Neuronal stem cell (in vitro differentiated cells): ENCODE data around the gene OR52E5.

Source experiments
- DNase-seq: peaks from one replicate; pipeline ENCODE4 v3.0.0-alpha.2; 2013; ENCODE audit warnings: low spot score
- H2AFZ ChIP-seq: one replicate; pipeline ENCODE4 v1.6.1; 2013; ENCODE audit warnings: mild to moderate bottlenecking, low read length, inconsistent platforms
- H2AK5ac ChIP-seq: 2 replicates; pipeline ENCODE4 v1.6.1; 2013; ENCODE audit warnings: low read depth, mild to moderate bottlenecking, inconsistent platforms, low read length, moderate library complexity, mixed read lengths
- H2BK120ac ChIP-seq: 2 replicates; pipeline ENCODE4 v1.6.1; 2013; ENCODE audit warnings: low read depth, mild to moderate bottlenecking, inconsistent platforms, low read length, moderate library complexity, mixed read lengths
- H2BK12ac ChIP-seq: one replicate; pipeline ENCODE4 v1.6.1; 2013; ENCODE audit warnings: low read length, inconsistent platforms
- H2BK15ac ChIP-seq: 2 replicates; pipeline ENCODE4 v1.6.1; 2013; ENCODE audit warnings: mild to moderate bottlenecking, low read length, inconsistent platforms, mixed read lengths
- H2BK5ac ChIP-seq: one replicate; pipeline ENCODE4 v1.6.1; 2013; ENCODE audit warnings: inconsistent platforms, mild to moderate bottlenecking, low read length, moderate library complexity
- H3K14ac ChIP-seq: one replicate; pipeline ENCODE4 v1.6.1; 2013; ENCODE audit warnings: low read length, inconsistent platforms
- H3K18ac ChIP-seq: 2 replicates; pipeline ENCODE4 v1.6.1; 2013; ENCODE audit warnings: low read length, inconsistent platforms
- H3K23ac ChIP-seq: 2 replicates; pipeline ENCODE4 v1.6.1; 2013; ENCODE audit warnings: low read depth, mild to moderate bottlenecking, mixed read lengths, low read length, inconsistent platforms; ENCODE audit not compliant: poor library complexity
- H3K27ac ChIP-seq: replicated peaks from 3 replicates; pipeline ENCODE4 v1.5.1; 2013; ENCODE audit warnings: low read length, inconsistent platforms
- H3K27me3 ChIP-seq, 3 experiments: 2 replicates each; pipeline ENCODE4 v1.6.1; 2013; ENCODE audit warnings: low read length in 3 of 3, mild to moderate bottlenecking in 2 of 3, inconsistent platforms in 1 of 3, low read depth in 1 of 3, mixed read lengths in 1 of 3, moderate library complexity in 1 of 3; ENCODE audit not compliant: control insufficient read depth in 3 of 3, insufficient read depth in 3 of 3
- H3K36me3 ChIP-seq, 2 donors: replicated peaks in 1 of 2; 2 replicates each; pipeline ENCODE4 v1.6.1; 2013; ENCODE audit warnings: low read length in 2 of 2; ENCODE audit not compliant: control insufficient read depth in 2 of 2, insufficient read depth in 2 of 2
- H3K4ac ChIP-seq: 2 replicates; pipeline ENCODE4 v1.6.1; 2013; ENCODE audit warnings: inconsistent platforms, mild to moderate bottlenecking, low read length, moderate library complexity
- H3K4me1 ChIP-seq, 2 donors: 1 replicate in 1 of 2; 2 replicates in 1 of 2; pipeline ENCODE4 v1.6.1; 2013; ENCODE audit warnings: low read length in 2 of 2, low read depth in 1 of 2; ENCODE audit not compliant: control insufficient read depth in 2 of 2, insufficient read depth in 1 of 2
- H3K4me2 ChIP-seq: one replicate; pipeline ENCODE4 v1.6.1; 2013; ENCODE audit warnings: mild to moderate bottlenecking, low read length, inconsistent platforms; ENCODE audit not compliant: insufficient read depth, poor library complexity, severe bottlenecking
- H3K4me3 ChIP-seq, 2 donors: 2 replicates each; pipeline ENCODE4 v1.5.1; 2013; ENCODE audit warnings: low read length in 2 of 2, mild to moderate bottlenecking in 2 of 2, inconsistent platforms in 1 of 2, moderate library complexity in 1 of 2
- H3K79me1 ChIP-seq: one replicate; pipeline ENCODE4 v1.6.1; 2013; ENCODE audit warnings: low read depth, mild to moderate bottlenecking, inconsistent platforms, low read length, moderate library complexity
- H3K9ac ChIP-seq: one replicate; pipeline ENCODE4 v1.6.1; 2013; ENCODE audit warnings: mild to moderate bottlenecking, low read depth, low read length, inconsistent platforms; ENCODE audit not compliant: poor library complexity
- H3K9me3 ChIP-seq, 2 donors: replicated peaks in 1 of 2; 2 replicates each; pipeline versions ENCODE3 to v1.6.1; 2013; ENCODE audit warnings: low read length in 2 of 2, mild to moderate bottlenecking in 2 of 2, inconsistent platforms in 1 of 2, low read depth in 1 of 2, mixed read lengths in 1 of 2, moderate library complexity in 1 of 2; ENCODE audit not compliant: control insufficient read depth in 2 of 2, insufficient read depth in 1 of 2
- H4K8ac ChIP-seq: one replicate; pipeline ENCODE4 v1.6.1; 2013; ENCODE audit warnings: low read depth, mild to moderate bottlenecking, inconsistent platforms, low read length, moderate library complexity
- H4K91ac ChIP-seq: one replicate; pipeline ENCODE4 v1.6.1; 2013; ENCODE audit warnings: low read length, low read depth, mild to moderate bottlenecking, inconsistent platforms; ENCODE audit not compliant: poor library complexity
- WGBS, 2 donors: extraction: QIAGEN DNeasy Blood & Tissue Kit; methylation state at CpG; one replicate each; pipeline ENCODE4 v1.1.7; 2013; ENCODE audit warnings: missing lambda C conversion rate in 2 of 2, mixed read lengths in 1 of 2; ENCODE audit not compliant: insufficient read length in 2 of 2, insufficient replicate concordance in 1 of 2; ENCODE audit errors: extremely low coverage in 2 of 2; 5-methylcytosine and 5-hydroxymethylcytosine counted together

Gene OR52E5

DNA sequence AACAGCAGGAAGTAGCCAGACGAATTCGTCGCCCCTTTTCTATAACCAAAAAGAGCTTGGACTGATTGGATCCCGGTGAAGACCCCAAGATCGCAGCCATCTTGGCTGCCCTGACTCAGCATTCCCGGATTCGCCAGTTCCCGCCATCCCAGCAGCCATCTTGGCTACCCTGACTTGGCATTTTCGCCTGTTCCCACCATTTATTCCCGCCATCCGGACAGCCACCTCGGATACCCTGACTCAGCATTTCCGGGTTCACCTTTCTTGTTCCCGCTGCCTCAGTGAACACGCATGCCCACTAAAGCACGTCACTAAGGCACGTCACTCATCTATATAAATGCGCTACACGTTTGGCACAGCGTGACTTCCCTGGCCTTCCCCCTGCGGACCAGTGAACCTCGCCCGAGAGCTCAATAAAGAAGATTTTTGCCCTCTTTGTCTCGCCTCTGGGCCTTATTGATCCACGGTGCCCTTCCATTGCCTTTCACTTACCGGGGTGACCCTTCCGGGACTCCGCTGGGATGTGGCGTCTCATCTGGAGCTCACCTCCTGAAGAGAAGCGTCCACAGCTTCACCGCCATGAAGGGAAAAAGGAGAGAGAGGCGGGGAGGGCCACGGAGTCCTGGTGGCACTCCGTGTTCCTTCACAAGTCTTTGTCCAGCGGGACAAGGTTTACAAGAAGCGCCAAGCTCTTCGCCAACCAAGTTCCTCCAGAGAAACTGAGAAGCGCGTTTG lies 45.0 kb downstream of the OR52E5 start:
- no peak overlapping the region for H4K91ac ChIP-seq
- H2BK15ac ChIP-seq = no peak overlapping the region
- H3K4ac ChIP-seq = no peak overlapping the region
- H3K9me3 ChIP-seq = no peaks in the 10 kb centered on the region
- no peak overlapping the region for H3K4me2 ChIP-seq
- no peak overlapping the region for H4K8ac ChIP-seq
- no peaks in the 10 kb centered on the region for H3K79me1 ChIP-seq
- no peak for DNase-seq
- H3K9ac ChIP-seq = no peak overlapping the region
- no peaks in the 10 kb centered on the region for H3K27me3 ChIP-seq
- no peak overlapping the region for H3K14ac ChIP-seq
- whole genome bisulfite sequencing, 2 donors = no CpG with 5 or more reads among the region's 39 CpGs
- H3K18ac ChIP-seq = no peak overlapping the region
- no peak overlapping the region for H2BK5ac ChIP-seq
- H2BK120ac ChIP-seq = no peak overlapping the region
- no peak overlapping the region for H3K23ac ChIP-seq
- no peak overlapping the region for H3K4me3 ChIP-seq
- no peak overlapping the region for H2BK12ac ChIP-seq
- no peaks in the 10 kb centered on the region for H3K4me1 ChIP-seq
- H2AFZ ChIP-seq = no peak overlapping the region
- H3K27ac ChIP-seq = no peak overlapping the region
- no peaks in the 10 kb centered on the region for H3K36me3 ChIP-seq
- no peak overlapping the region for H2AK5ac ChIP-seq

DNA sequence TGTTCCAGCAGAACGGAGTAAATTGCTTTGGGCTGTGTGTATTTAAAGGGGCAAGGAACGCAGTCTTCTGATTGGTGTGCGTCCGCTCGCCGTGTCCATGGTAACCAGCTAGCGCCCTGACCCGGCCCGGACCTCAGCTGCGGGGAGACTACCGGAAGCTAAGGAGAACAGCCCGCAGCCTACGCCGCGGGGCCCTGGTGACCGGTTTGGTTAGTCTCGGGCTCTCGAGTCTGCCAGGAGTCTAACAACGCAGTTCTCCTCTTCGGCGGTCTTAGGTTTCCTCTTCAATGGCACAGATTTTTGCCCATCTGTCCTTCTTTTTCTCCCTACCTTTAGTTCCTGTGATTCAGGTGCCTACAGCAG lies 45.6 kb downstream of the OR52E5 start:
- Histone ChIP-seq H4K8ac (no peak overlapping the region), H2BK5ac (no peak overlapping the region), H3K79me1 (no peaks in the 10 kb centered on the region), H3K36me3 (no peaks in the 10 kb centered on the region), H2BK15ac (no peak overlapping the region), H2AFZ (no peak overlapping the region), H2BK120ac (no peak overlapping the region), H3K18ac (no peak overlapping the region), H3K9ac (no peak overlapping the region), H4K91ac (no peak overlapping the region), H3K14ac (no peak overlapping the region), H2AK5ac (no peak overlapping the region), H3K4me3 (no peak overlapping the region), H3K23ac (no peak overlapping the region), H3K4me2 (no peak overlapping the region), H2BK12ac (no peak overlapping the region), H3K27me3 (no peaks in the 10 kb centered on the region), H3K4me1 (no peaks in the 10 kb centered on the region), H3K9me3 (no peaks in the 10 kb centered on the region), H3K27ac (no peak overlapping the region), H3K4ac (no peak overlapping the region)
- no CpG with 5 or more reads among the region's 21 CpGs for WGBS, 2 donors
- no peak for DNase-seq

DNA sequence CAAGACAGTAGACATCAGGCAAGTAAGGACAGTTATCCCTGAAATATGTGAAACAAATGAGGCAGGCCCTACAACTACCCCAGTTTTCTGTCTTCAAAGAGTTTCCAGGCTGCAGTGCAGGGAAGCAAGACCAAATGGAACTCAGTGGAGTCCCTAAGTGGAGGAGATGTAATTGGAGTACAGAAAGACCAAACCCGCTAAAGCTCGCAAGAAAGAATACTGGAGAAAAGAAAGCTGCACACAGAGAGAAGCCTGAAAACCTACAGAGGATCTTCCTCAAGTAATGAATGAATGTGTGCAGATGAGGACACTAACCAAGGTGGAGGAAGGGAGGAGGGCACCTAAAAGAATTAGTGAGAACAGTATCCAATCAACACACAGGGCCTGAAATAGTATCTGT lies 47.7 kb downstream of the OR52E5 start:
- Histone ChIP-seq H3K9me3 (no peaks in the 10 kb centered on the region), H4K91ac (no peak overlapping the region), H3K4ac (no peak overlapping the region), H2BK15ac (no peak overlapping the region), H3K27me3 (no peaks in the 10 kb centered on the region), H3K4me1 (peaks cover 0 to 2% of the 10 kb centered on the region in 2 donors), H2AFZ (no peak overlapping the region), H2AK5ac (no peak overlapping the region), H3K79me1 (no peaks in the 10 kb centered on the region), H3K4me2 (no peak overlapping the region), H3K9ac (no peak overlapping the region), H2BK120ac (no peak overlapping the region), H3K4me3 (no peak overlapping the region), H3K36me3 (no peaks in the 10 kb centered on the region), H3K27ac (no peak overlapping the region), H2BK5ac (no peak overlapping the region), H3K14ac (no peak overlapping the region), H4K8ac (no peak overlapping the region), H2BK12ac (no peak overlapping the region), H3K18ac (no peak overlapping the region), H3K23ac (no peak overlapping the region)
- DNase-seq = no peak
- WGBS, 2 donors = no CpG with 5 or more reads among the region's 2 CpGs

DNA sequence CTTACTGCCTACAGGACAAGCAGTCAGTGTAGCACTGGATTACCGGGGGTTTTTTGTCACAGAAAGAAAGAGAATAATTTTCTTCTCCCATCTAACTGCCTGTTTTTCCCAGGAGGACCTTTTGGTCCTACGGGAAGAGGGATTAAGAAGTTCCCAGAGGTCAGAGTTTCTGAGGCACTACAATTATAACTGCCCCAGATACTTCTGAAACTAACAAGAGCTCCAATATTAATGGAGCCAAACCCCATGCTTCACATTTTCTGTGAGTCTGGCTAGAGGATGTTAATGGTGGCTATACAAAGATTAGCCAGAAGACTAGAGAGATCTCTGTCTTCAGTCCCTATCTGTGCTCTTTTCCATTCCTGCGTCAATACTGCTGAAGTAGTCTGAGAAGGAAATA lies 48.9 kb downstream of the OR52E5 start, which contains the start of gene OR56A3:
TSS of gene OR56A3 (plus strand) at position 301 of the 400 bp plus-strand sequence. CDS start 5,096 bp downstream, outside the sequence.
- Histone ChIP-seq H3K14ac (no peak within 1 kb of the TSS), H2AK5ac (no peak within 1 kb of the TSS), H3K18ac (no peak within 1 kb of the TSS), H3K9ac (no peak within 1 kb of the TSS), H3K27ac (no peak within 1 kb of the TSS), H3K4me3 (no peak within 1 kb of the TSS), H3K4me2 (no peak within 1 kb of the TSS), H3K36me3 (no peaks in the 10 kb centered on the region), H3K4ac (no peak within 1 kb of the TSS), H3K9me3 (no peaks in the 10 kb centered on the region), H3K23ac (no peak within 1 kb of the TSS), H4K8ac (no peak within 1 kb of the TSS), H2BK15ac (no peak within 1 kb of the TSS), H2BK12ac (no peak within 1 kb of the TSS), H2BK120ac (no peak within 1 kb of the TSS), H3K4me1 (peaks cover 0 to 2% of the 10 kb centered on the region in 2 donors), H3K79me1 (no peaks in the 10 kb centered on the region), H3K27me3 (no peaks in the 10 kb centered on the region), H4K91ac (no peak within 1 kb of the TSS), H2AFZ (no peak within 1 kb of the TSS), H2BK5ac (no peak within 1 kb of the TSS)
- no CpG with 5 or more reads among the region's 3 CpGs for WGBS, 2 donors
- DNase-seq = no peak
